ENCODE data around the gene TACR2. TPM values are rescaled to one million over a fixed set of nuclear protein-coding genes. Genes with fewer than 3 reads are reported as not detected.
"Not testable (repeated sequence)": the region's sequence is repeated elsewhere in the genome, so short reads cannot be mapped to it uniquely, and the experiment has no call there.

Gene TACR2
- total RNA-seq, 1 donor from 2014 or later, result 1.6 TPM

DNA sequence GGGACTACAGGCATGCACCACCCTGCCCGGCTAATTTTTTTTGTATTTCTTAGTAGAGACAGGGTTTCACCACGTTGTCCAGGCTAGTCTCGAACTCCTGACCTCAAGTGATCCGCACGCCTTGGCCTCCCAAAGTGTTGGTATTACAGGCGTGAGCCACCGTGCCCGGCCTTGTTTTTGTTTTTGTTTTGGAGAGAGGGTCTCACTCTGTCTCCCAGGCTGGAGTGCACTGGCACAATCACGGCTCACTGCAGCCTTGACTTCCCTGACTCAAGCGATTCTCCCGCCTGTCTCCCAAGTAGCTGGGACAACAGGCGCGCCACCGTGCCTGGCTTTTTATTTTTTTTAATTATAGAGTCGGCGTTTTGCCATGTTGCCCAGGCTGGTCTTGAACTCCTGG, 33.7 kb upstream of the TACR2 start:
- not testable (repeated sequence) for DNase-seq (ENCODE audit: low spot score)

DNA sequence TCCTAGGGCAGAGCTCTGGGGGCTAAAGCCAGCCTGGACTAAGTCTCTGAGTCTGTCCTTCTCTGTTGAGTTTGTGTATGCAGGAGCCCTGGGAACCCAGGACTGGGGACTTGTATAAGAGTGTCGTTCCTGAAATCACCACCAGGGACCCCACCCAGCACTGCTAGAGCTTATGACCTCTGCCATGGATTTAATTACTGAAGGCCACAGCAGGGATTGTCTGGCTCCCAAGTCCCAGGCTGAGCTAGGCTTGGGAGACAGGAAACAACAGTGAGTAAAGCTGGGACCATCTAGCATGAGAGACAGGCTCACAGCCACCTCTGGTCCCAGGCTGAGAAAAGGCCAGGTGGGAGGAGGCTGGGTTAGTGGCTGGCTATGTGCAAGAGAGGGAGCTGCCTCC, 33.1 kb upstream of the TACR2 start:
- peak; percentile 42 for DNase-seq (ENCODE audit: low spot score)

DNA sequence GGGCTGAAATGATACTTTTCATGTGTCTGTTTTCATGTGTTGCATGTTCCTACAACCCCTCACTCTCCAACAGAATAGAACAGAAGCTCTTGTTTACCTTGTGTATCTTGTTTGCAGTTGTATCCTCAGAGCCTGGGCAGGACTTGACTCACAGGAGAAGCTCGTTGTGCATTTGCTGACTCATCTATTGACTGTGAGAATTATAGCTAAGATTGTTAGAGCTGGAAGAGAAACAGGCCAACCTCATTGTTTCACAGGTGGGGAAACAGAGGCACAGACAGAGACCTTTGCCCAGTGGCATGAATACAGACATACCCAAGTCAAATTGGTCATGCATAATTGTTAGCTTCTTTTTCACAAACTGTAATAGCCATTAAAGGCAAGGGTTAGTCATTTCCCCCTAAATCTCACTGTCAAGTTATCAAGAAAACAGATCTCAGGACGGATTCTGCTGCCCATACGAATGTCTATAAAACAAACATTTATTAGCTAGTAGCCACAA, 30.0 kb upstream of the TACR2 start:
- DNase-seq (ENCODE audit: low spot score), result peak; percentile 55

DNA sequence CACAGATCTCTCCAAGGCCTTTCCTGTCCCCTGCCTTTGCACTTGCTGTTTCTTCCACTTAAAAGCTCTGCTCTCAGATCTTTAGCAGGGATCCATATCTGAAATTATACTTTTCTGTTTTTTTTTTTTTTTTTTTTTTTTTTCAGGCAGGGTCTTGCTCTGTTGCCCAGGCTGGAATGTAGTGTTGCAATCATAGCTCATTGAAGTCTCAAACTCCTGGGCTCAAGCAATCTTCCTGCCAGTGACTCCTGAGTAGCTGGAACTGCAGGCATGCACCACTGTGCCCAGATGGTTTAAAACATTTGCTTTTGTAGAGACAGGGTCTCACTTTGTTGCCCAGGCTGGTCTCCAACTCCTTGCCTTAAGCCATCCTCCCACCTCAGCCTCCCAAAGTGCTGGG, 29.5 kb upstream of the TACR2 start:
- DNase-seq (ENCODE audit: low spot score), result no peak

DNA sequence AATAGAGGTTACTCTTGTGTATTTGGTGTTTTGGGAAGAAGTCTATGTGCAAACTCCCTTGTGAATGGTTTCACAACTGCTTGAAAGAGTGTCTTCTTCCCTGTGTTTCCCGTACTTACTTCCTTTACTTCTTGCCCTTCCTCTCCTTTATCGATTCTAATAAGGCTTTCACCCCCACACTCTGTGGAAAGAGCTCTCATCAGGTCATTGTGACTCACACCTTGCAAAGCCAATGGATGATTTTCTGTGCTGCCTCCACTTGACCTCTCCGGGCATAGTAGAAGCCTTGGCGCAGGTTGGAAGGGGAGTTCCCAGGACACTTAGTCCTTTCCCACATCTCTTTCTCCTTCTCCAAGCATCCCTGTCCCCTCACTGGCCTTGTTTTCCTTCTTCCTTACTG, 28.3 kb upstream of the TACR2 start:
- DNase-seq (ENCODE audit: low spot score), result no peak

DNA sequence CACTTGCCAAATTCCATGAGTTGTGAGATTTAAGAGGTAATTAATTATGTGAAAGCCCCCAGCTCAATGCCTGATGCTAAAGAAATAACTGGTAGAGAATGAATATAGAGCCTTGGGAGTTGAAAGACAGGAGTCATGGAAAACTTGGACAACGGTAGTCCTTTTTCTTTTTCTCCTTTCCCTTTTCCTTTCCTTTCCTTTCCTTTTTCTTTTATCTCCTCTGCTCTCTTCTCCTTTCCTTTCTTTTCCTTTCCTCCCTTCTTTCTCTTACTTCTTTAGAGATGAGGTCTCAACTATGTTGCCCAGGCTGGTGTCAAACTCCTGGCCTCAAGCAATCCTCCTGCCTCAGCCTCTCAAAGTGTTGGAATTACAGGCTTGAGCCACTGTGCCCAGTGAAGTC, 26.6 kb upstream of the TACR2 start:
- DNase-seq (ENCODE audit: low spot score), result no peak

DNA sequence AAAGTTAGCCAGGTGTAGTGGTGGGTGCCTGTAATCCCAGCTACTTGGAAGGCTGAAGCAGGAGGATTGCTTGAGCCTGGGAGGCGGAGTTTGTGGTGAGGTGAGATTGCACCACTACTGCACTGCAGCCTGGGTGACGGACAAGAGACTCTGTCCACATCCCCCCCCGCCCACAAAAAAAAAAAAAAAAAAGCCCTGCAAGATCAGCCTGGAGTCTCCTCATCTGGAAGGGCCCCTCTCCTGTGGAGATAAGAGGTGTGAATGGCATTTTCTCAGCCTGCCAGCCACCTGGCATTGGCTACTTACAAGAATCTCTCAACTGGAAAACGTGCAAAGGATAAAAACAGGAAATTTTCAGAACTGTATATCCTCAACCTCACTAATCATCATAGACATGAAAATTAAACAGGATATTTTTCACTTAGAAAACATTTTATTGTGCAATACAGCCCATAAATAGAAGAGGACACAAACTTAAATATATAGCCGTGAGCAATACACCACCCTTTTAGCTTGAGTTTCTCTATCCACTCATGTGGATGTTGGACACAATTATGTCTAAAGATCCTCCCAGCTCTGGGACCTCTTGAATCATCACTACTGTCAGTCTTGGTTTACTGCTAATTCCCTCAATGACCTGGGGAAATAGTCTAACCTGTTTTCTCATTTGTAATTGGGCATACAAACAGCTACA, 23.2 kb upstream of the TACR2 start:
- no peak for DNase-seq (ENCODE audit: low spot score)

DNA sequence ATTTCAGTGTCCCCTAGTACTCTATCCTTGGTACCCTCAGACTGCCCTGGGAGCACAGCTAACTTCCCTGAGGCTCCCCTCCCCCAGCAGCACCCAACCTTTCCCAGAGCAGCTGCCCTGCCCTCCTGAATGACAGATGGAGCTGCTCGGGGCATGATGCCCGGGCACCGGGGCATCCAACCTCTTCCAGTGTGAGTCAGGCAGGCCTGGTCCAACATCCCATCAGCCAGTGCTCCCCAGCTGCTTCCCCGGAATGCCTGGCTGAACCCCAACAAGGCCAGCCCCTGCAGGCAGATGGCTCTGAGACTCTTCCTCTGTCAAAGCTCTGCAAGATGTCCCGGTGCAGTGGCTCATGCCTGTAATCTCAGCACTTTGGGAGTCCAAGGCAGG, 22.6 kb upstream of the TACR2 start:
- DNase-seq (ENCODE audit: low spot score), result no peak

- DNase-seq (ENCODE audit: low spot score), result no peak
These were observed 22.0 kb upstream of the TACR2 start for GRCh38 chr10:69438536-69439349.

GRCh38 chr10:69437321-69438259, 20.9 kb upstream of the TACR2 start:
- DNase-seq (ENCODE audit: low spot score), result no peak

- no peak for DNase-seq (ENCODE audit: low spot score)
These were observed 19.3 kb upstream of the TACR2 start for GRCh38 chr10:69435966-69436520.

- no peak for DNase-seq (ENCODE audit: low spot score)
These were observed 18.2 kb upstream of the TACR2 start for GRCh38 chr10:69434926-69435325.

DNA sequence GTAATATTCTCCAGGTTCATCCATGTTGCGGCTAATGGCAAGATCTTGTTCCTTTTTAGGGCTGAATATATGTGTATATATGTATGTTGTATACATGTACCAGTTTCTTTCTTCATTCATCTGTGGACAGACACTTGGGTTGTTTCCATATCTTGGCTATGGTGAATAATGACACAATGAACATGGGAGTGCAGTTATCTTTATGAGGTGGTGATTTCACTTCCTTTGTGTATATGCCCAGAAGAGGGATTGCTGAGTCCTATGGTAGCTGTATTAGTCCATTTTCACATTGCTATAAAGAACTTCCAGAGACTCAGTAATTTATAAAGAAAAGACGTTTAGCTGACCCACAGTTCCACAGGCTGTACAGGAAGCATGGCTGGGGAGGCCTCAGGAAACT, 17.5 kb upstream of the TACR2 start:
- no peak for DNase-seq (ENCODE audit: low spot score)

DNA sequence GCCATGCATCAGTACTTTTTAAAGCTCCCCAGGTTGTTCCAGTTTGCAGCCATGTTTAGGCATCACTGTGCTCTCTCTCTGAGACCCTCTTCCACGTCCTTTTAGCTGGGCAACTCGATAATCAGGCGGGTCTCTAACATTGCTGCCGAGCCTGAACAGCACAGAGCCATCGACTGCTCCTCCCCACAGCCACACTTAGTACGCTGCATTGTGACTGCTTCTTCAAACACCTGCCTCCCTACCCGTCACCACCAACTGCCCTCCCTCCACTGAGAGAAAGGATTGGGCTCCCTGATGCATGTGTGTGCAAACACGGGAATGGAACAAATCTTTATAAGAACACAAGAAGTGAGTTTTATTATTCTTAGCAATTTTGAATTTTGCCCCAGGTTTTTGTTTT, 11.4 kb upstream of the TACR2 start:
- DNase-seq (ENCODE audit: low spot score), result no peak

DNA sequence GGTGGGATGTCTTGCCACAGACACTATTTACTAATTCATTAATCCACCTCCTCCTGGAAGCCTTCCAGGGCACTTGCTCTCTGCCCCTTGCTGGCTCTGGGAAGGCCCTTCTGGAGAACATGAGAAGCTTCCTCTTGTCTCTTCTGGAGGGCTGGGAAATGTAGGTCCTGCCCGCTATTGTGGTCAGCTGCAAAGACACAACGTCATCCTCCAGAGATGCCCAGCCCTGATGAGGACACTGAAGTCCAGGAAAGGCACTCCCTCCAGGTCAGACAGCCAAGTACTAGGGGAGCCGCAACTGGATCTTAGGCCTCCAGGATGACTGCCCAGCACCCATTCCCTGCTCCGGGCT, 9.6 kb upstream of the TACR2 start:
- peak; percentile 48 for DNase-seq (ENCODE audit: low spot score)

DNA sequence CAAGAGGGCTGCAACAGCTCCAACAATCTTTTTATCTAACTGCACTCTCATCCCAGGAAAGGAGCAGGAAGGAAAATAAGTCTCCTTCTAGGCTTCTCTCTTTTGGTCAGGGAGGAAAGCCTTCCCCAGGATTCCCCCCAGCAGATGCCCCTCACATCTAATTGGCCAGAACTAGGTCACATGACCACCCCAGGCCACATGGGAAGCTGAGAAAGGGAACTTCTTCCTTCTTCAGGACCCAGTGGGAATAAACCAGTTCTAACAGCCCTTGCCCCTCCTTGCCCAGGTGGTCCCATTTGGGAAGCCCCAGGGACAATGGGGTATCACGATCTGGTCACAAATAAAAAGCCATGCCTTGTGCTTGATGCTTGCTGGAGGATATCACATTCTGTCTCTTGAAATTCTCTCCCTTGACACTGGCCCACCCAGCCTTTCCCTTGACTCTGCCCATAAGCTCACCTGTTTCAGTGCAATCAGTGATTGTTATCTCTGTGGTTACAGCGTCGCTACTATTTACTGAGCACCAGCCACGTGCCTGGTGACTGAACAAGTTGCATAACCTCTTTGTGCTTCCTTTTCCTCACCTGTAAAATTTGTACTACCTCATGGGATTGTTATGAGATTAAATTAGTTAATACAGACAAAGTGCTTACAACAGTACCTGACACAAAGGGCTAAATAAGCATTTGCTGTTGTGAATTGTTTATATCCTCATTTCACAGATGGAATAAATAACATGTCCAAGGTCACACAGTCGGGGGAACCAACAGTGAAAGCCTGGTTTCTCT, 9.0 kb upstream of the TACR2 start:
- peak; percentile 78 for DNase-seq (ENCODE audit: low spot score)

- no peak for DNase-seq (ENCODE audit: low spot score)
These were observed 8.3 kb upstream of the TACR2 start for GRCh38 chr10:69425041-69425440.

DNA sequence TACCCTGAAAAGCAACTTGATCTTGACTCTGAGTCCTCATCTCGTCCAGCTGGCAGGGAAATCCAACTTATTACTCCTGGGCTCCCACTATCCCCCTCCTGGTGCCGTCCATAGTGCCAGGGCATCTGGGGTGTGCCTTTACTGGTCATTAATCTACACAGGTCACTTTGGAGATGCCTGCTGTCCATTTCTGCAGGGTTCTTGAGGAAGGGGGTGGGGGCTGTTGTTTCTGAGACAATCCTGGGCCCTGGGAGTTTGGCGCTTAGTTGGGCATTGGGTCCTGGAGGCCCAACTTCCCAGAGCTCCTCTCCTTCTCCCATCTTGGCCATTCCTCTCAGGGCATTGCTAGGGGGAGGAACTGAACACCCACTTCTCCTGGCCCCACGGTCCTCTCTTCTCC, 6.0 kb upstream of the TACR2 start:
- DNase-seq (ENCODE audit: low spot score), result no peak

GRCh38 chr10:69421611-69422308, 5.0 kb upstream of the TACR2 start:
- DNase-seq (ENCODE audit: low spot score), result peak; percentile 80

DNA sequence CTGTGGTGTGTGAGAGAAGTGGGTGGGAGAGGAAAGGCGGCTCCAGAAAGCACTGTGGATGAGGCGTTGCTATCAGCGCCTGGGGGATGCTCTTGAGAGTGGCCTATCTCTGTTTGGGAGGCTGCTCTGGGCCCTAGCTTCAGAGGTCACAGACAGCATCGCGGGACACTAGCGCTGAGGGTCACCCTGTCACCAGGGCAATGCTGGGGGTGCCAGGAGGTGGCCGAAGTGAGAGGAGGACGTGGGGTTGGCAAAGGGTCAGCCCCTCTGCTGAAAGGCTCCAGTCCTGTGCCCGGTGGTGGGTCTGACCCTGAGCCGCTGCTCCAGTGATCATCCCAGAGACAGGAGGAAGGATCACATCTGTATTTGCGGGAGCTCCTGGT, 3.0 kb upstream of the TACR2 start:
- DNase-seq (ENCODE audit: low spot score), result no peak

Measured in mucosa of gallbladder (tissue), 1 donor.